Panc1 (cell line): Measurements from ENCODE around the gene GTPBP1. TPM values are rescaled to one million over a fixed set of nuclear protein-coding genes. Genes with fewer than 3 reads are reported as not detected.

Experiments used
- ATAC-seq: fragments of 200-7000 bp; cut with Tn5 transposase; 2 replicates; pipeline ENCODE4 v1.9.1; 2020; ENCODE audit warnings: mild to moderate bottlenecking, moderate library complexity
- BruUV-seq: library from RNA; stranded (reverse); fragments of 400-500 nt; replicated peaks from 2 replicates; lab custom pipeline; 2021; lab: Mats Ljungman, UMichigan
- CTCF ChIA-PET: fragments of 300-600 bp; sonication (Branson Sonifier 250); formaldehyde crosslinking; loops from one replicate; lab custom pipeline; 2022; ENCODE audit warnings: antibody characterized with exemption; lab: Charles Lee
- POLR2A ChIA-PET: fragments of 300-600 bp; sonication (Branson Sonifier 250); formaldehyde crosslinking; loops from one replicate; lab custom pipeline; 2022; ENCODE audit warnings: antibody characterized with exemption; lab: Charles Lee
- DNase-seq: peaks from one replicate; pipeline ENCODE4 v3.0.0-alpha.2; 2010; ENCODE audit warnings: low read depth, low spot score
- H3K27ac ChIP-seq: 2 replicates; pipeline ENCODE4 v1.5.1; 2011; ENCODE audit warnings: mild to moderate bottlenecking, low read length, inconsistent platforms
- H3K27me3 ChIP-seq: fragments of 200-500 bp; sonication (Bioruptor generic); 2 replicates; pipeline ENCODE4 v1.6.0; 2014; ENCODE audit warnings: low read length, inconsistent platforms; ENCODE audit not compliant: control insufficient read depth, insufficient read depth
- H3K36me3 ChIP-seq: fragments of 200-500 bp; sonication (Bioruptor generic); 2 replicates; pipeline ENCODE4 v1.5.1; 2014; ENCODE audit warnings: inconsistent platforms, mild to moderate bottlenecking, low read length, moderate library complexity; ENCODE audit not compliant: control insufficient read depth, insufficient read depth
- H3K4me1 ChIP-seq: 2 replicates; pipeline ENCODE4 v1.5.1; 2011; ENCODE audit warnings: inconsistent platforms, mild to moderate bottlenecking, low read length, moderate library complexity; ENCODE audit not compliant: control insufficient read depth, insufficient read depth
- H3K4me3 ChIP-seq, 2 experiments: 2 replicates each; pipeline ENCODE4 v1.5.1; 2011 to 2012; ENCODE audit warnings: low read depth in 2 of 2, low read length in 2 of 2, mild to moderate bottlenecking in 2 of 2, inconsistent platforms in 1 of 2, moderate library complexity in 1 of 2
- H3K9me3 ChIP-seq: fragments of 200-500 bp; sonication (Bioruptor generic); 2 replicates; pipeline ENCODE4 v1.5.1; 2014; ENCODE audit warnings: low read depth, mild to moderate bottlenecking, inconsistent platforms, low read length, moderate library complexity; ENCODE audit not compliant: control insufficient read depth, insufficient read depth
- CTCF ChIP-seq: fragments of 450-650 bp; IDR thresholded peaks from 2 replicates; pipeline ENCODE4 v1.5.1; 2017; ENCODE audit warnings: mild to moderate bottlenecking
- POLR2AphosphoS5 ChIP-seq: IDR thresholded peaks from 2 replicates; pipeline ENCODE4 v1.6.1; 2012; ENCODE audit warnings: mild to moderate bottlenecking, low read depth, low read length, moderate library complexity
- REST ChIP-seq, 2 experiments: IDR thresholded peaks; 2 replicates each; pipeline ENCODE4 v1.6.1; 2011 to 2012; ENCODE audit warnings: low read depth in 2 of 2, control low read depth in 1 of 2, low read length in 1 of 2, mild to moderate bottlenecking in 1 of 2, moderate library complexity in 1 of 2; ENCODE audit not compliant: insufficient read depth in 1 of 2
- SIN3A ChIP-seq: IDR thresholded peaks from 2 replicates; pipeline ENCODE4 v1.6.1; 2012; ENCODE audit warnings: low read depth, mild to moderate bottlenecking, low read length, moderate library complexity, borderline replicate concordance; ENCODE audit not compliant: insufficient read depth
- TCF7L2 ChIP-seq: IDR thresholded peaks from 2 replicates; pipeline ENCODE4 v1.6.1; 2011; ENCODE audit warnings: mild to moderate bottlenecking, low read depth, low read length, inconsistent platforms
- in situ Hi-C: cut with HindIII; loops from 2 replicates; pipeline ENCODE4 v1.10.0; 2016; ENCODE audit warnings: low sequenced_read_pairs, low pct_unique_long_range_greater_than_20kb
- intact Hi-C: fragments of 100-400 bp; cut with micrococcal nuclease; formaldehyde crosslinking; loops from one replicate; pipeline ENCODE4 v1.10.0; 2022; ENCODE audit not compliant: unreplicated experiment
- total RNA-seq: library from RNA; stranded (reverse); gene quantifications from one replicate; pipeline ENCODE4 v1.2.1, GENCODE V29; 2021; ENCODE audit not compliant: unreplicated experiment

GTPBP1 gene
- total RNA-seq, 1 experiment from 2014 or later = 25.5 TPM

- ATAC-seq (no peak), DNase-seq (no peak)
- no peak overlapping the region for H3K4me3 ChIP-seq
- in situ Hi-C loops = no loop called here
- H3K36me3 ChIP-seq = no peaks in the 10 kb centered on the region; the same call in 1 of the 2 replicates
- TF ChIP-seq TCF7L2 (no peak), SIN3A (no peak), CTCF (no peak), REST (IDR thresholded peaks at IDR 0.05; ENCODE audit: insufficient read depth in 1 of 2, low read depth in 2 of 2, low read length in 1 of 2) (no peak), POLR2AphosphoS5 (no peak)
- no peaks in the 10 kb centered on the region for H3K9me3 ChIP-seq
- POLR2A ChIA-PET = no interaction called here
- no peak overlapping the region for H3K27ac ChIP-seq
- H3K27me3 ChIP-seq = no peaks in the 10 kb centered on the region
- intact Hi-C loops = no loop called here
- CTCF ChIA-PET = interaction anchor here (0.7 kb wide), 1 partner anchor 192 kb away, joined by 3 read pairs; no protein-coding TSS in a partner anchor
- no TSS peak for BruUV-seq
- no peaks in the 10 kb centered on the region for H3K4me1 ChIP-seq
Measured at GRCh38 chr22:38731703-38732161, 26.0 kb downstream of the GTPBP1 start.

- POLR2A ChIA-PET = no interaction called here
- BruUV-seq = no TSS peak
- no peak; the same call in 1 of the 2 replicates for ATAC-seq
Measured at GRCh38 chr22:38732251-38732815, 26.6 kb downstream of the GTPBP1 start.

More at GRCh38 chr22:38732251-38732815, 26.6 kb downstream of the GTPBP1 start:
- Histone ChIP-seq H3K27me3 (no peaks in the 10 kb centered on the region), H3K4me1 (no peaks in the 10 kb centered on the region), H3K9me3 (no peaks in the 10 kb centered on the region), H3K4me3 (no peak overlapping the region), H3K36me3 (no peaks in the 10 kb centered on the region; the same call in 1 of the 2 replicates), H3K27ac (no peak overlapping the region)
- DNase-seq = no peak
- TF ChIP-seq CTCF (no peak), REST (IDR thresholded peaks at IDR 0.05; ENCODE audit: insufficient read depth in 1 of 2, low read depth in 2 of 2, low read length in 1 of 2) (no peak), TCF7L2 (no peak), POLR2AphosphoS5 (no peak), SIN3A (no peak)
- CTCF ChIA-PET = interaction anchor here (1.0 kb wide), 1 partner anchor 9 kb away, joined by 3 read pairs; no protein-coding TSS in a partner anchor
- intact Hi-C loops (no loop called here), in situ Hi-C loops (no loop called here)
